GDM1 (cell line): ENCODE measurements around the gene GALNT14.
A peak's percentile ranks its signal among the peaks of the same experiment; 100 is the strongest.

Experiments
- DNase-seq: peaks from one replicate; lab custom pipeline; 2025; lab: John Stamatoyannopoulos, UW

Gene GALNT14

DNA sequence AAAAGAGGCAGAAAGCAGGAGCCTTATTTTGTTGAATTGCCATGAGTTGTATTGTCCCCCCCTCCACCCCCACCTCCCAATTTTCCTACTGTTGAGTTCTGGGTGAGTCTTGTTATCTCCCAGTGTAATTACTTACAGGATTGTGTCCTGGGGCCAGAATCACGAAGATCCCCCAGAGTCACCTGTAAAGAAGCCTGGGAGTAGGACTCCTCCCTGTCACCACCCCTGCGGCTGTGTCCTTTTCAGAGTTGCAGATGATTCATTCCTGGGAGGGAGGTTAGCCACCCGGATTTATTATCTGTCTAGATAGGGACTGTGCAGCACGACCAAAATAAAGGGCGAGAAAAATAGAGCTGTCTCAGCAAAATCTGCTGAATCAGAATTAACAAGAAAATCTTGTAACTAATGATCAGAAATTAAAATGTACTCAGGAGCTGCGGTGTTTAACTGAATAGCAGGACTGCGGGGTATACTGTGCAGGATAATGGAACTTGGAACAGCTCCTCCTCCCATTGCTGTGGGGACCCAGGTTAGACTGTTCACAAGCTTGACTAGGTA lies 249.3 kb downstream of the GALNT14 start:
- DNase-seq = no peak

DNA sequence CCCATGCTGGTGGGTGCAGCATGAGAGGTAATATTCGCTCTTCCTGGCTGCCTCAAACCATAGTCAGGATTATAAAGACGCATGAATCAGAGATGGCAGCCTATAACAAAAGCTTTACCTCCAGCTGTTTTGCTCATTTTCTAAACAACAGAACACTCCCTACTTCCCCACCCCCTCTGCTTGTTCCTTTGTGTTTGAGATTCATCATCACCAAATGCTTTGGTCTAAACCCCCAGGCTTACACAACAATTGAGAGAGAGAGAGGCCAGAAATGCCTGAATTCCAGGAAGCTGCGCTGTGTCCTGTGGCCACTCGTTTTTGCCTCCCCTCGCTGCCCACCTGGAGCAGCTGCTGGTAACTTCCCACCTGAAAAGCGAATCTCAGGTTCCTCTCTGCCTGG lies 252.2 kb downstream of the GALNT14 start:
- DNase-seq = no peak

DNA sequence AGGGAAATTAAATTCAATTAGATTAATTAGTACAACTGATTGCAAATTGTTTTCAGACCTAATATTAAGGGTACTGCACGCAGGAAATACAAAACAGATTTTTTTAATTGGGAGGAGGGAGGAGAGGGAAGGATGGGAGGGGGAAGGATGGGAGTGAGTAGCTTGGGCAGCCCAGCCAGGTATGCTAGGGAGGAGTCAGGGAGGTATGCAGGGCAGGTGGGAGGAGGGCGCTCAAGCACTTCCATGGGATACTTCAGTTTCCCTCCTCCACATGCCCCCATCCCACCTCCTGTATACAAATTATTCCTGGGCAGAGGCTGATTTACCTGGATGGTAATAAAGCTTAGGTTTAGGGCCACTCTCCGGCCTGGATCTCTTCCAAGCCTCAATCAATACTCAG lies 254.4 kb downstream of the GALNT14 start:
- no peak for DNase-seq

DNA sequence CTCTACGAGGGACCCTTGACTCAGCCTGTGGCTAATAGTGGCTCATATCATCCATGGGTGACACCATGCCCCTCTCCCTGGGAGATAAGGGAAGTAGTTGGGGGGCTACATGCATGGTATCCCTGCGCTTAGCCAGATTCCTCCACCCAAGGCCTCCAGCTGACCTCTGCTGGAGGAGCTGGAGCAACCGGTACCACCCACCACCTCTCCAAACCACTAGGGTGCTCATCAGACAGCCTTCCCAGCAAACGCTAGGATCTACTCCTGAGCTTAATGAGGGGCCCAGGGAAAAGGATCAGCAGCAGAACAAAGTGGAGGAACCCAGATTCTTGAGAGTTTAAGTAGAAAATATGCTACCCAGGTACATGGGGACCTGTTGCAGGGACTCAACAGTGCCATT lies 255.1 kb downstream of the GALNT14 start:
- no peak for DNase-seq

DNA sequence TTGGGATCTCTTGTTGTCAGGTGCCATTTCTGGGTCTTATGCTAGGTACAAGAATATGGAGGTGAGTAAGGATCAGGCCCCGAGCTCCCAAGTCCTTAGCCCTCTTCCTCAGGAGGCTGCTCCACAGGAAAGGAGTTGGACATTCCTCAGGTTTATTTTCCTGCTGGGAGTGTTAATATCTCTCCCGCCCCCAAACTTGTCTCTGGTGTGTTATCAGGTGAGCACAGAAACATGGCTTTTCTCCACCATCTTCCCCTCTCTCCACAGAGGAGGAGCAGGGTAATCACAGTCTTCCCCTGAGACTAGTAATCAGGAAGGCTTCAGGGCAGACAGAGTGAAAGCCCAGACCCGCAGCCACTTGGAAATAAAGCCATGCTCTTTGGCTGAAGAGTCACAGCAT lies 257.7 kb downstream of the GALNT14 start:
- no peak for DNase-seq

DNA sequence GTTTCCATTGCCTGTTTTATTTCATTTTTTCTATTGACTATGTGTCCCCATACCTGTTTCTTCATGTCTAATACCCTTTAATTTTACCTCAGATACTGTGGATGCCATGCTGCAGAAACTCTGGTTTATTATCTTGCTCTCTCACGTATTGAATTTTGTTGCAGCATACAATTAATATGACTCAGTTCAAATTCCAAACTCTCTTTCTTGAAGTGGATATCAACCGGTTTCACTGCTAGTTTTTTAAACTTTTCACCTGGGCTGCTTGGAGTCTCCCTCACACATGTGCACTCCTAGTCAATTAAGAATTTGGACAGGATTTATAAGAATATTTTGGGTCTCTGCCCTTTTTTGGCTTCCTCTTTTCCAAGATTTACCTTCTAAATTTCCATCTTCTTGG lies 260.4 kb downstream of the GALNT14 start:
- no peak for DNase-seq

DNA sequence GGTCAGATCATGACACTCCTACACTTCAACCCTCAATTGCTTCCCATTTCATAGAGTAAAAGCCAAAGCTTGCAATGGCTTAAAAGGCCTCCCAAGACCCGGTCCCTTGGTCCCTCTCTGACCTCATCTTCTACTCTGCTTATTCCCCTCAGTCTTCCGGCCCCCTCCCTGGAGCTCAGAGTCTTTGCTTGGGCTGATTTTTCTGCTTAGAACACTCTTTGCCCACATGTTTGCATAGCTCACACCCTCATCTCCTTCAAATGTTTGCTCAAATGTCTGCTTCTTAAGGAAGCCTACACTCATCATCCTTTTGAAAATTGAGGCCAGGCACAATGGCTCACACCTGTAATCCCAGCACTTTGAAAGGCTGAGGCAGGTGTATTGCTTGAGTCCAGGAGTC lies 265.4 kb downstream of the GALNT14 start:
- DNase-seq = no peak

DNA sequence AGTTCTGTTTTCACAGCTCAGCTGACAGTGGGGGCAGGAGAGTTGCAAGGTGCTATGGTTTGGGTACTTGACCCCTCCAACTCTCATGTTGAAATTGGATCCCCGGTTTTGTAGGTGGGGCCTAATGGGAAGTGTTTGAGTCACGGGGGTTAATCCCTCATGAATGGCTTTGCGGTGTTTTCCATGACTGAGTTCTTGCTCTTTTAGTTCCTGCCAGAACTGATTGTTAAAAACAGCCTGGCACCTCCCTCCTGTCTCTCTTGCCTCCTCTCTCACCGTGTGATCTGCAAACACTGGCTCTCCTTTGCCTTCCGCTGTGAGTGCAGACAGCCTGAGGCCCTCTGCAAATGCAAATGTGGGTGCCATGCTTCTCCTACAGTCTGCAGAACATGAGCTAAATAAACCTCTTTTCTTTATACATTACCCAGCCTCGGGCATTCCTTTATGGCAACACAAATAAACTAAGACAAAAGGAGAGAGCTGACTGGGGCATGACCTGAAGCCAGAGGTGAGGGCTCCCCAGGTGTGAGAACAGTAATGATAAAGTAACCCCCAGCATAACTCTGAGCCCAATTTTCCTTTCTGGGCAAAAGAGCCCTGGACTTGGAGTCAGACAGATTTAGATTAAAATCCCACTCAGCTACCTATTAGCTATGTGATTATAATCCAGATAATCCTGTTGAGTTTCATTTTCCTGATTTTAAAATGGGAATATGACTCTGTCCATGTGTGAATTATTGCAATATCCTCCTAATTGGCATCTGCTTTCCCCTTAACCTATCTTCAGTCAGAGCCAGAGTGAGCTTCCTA lies 266.1 kb downstream of the GALNT14 start:
- DNase-seq = no peak

DNA sequence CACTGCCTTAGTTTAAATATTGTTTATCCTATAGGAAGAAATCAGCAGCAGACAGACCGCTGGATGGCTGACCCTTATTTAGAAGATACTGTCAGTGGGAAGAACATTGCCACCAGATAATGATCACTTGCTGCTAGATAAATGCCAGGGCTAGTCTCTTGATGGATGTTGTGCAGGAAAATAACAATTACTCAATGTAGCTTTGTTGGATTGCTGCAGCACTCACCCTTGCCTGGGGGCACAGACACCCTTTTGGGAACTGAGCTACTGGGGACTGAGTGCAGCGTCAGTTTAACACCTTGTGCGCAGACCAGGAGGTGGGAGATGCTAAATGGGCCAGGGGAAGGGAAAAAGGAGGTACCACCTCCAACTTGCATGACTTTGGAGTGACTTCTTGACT lies 266.8 kb downstream of the GALNT14 start:
- no peak for DNase-seq

DNA sequence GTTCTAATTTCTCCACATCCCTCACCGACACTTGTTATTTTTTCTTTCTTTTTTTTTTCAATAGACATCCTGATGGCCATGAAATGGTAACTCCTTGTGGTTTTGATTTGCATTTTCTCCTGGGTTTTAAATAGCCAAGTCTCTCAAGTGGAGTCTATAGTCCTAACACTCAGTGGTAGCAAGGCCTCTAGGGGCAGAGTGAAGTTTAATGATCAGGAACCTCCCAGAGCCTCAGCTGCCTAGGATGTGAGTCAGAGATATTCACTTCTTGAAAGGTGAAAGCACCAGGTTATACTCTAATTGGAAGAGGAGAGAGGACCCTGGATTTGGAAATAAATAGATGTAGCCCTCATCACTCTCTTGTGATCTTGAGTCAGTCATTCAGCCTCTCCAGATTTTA lies 268.3 kb downstream of the GALNT14 start:
- DNase-seq = no peak

DNA sequence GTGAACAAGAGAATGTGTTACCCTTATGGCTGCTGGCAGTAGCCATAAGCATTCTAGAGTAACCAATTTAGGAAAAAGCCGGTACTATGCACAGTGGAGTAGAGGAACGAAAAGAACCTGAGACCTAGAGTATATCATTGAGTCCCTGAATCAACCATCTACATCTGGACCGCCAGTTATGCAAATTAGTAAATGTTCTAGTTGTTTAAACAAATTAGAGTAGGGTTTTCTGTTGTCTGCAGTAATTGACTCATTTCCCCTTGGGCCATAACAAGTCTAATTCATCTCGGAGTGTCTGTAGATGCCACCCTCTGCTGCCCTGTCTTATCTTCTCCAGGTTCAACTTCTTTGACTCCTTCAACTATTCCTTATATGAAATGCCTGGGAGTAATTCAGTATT lies 270.9 kb downstream of the GALNT14 start:
- DNase-seq = no peak

DNA sequence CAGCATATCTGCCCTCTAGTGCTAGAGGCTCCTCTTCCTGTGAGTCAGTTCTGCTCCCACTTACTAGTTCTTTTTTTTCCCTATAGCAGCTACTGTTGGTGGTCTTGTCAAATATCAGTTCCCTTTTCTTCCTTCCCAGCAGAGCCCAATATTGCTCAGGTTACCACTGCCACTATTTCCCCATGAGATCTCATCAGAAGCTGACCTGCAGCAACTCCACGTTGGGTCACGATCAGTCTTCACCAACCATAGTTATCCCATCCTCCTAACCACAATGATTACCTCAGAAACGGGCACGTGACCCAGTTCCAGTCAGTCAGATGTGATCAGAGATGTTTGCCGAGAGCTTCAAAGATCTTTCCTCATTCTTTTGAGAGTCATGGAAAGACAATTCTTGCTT lies 271.3 kb downstream of the GALNT14 start:
- no peak for DNase-seq

DNA sequence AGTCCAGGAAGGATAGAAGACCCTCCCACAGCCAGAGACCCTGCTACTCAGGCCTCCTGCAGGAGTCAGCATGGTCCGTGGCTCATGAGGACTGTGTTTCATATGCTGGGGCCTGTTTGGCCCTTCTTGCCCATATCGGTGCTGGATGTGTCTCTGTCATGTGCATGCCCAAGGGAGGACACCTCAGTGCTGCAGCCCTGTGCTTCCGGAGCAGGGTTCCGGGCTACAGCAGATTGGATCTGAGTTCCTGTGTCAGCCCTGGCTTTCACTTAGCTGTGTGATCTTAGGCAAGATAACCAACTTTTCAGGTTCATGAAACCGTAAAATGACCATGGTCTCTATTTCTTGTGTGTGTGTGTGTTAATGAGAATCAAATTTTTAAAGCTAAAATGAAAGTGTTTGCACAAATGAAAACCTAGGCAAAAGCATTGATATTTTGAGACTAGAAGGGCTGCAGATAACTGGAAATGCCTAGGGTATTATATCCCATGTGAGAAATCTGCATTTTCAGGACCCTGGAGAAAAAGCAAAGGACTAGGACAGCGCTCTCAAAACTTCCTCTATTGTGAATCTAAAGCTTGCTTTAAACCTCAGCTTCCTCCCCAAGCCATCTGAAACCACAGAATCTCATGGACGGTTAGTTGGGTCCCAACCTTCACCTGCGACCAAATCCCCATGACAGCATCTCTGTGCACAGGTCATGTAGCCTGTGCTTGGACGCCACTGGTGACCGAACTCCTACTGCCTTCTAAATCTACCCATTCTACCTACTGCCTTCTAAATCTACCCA lies 272.2 kb downstream of the GALNT14 start:
- DNase-seq = peak; percentile 3

DNA sequence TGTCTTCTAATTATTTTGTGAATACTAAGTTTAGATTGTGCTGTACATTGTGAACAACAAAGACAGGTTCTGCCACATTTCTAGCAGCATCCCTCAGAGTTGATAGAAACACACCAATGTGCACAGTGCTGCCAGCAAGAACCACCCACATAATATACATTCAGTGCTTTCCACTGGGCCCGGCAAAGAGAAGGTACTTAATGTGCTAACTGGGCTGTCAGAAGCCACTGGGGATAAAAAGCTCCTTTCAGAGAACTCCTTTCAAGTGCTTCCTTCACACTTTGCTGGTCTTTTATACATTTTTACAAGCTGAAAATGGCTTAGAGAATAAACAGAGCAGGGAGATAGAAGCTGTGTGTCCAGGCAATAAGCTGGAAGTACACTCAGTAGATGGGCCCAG lies 273.0 kb downstream of the GALNT14 start:
- no peak for DNase-seq

DNA sequence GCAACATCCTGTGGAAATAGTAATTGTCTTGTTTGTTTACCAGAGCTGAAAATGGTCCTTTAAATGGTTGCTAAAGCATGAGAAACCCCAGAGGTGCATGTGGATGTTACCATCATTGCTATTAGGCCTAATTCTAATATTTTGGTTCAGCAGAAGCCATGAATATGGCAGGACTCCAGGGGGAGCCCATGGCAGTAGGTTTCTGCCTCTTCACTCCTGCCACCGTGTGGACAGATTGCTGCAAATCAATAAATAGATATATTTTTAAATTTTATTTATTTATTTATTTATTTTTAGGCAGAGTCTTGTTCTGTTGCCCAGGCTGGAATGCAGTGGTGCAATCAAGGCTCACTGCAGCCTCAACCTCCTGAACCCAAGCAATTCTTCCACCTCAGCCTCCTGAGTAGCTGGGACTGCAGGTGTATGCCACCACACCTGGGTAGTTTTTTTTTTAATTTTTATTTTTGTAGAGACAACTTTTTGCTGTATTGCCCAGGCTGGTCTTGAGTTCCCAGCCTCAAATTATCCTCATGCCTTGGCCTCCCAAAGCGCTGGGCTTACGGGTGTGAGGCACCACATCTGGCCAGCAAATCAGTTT lies 276.1 kb downstream of the GALNT14 start:
- DNase-seq = peak; percentile 2

DNA sequence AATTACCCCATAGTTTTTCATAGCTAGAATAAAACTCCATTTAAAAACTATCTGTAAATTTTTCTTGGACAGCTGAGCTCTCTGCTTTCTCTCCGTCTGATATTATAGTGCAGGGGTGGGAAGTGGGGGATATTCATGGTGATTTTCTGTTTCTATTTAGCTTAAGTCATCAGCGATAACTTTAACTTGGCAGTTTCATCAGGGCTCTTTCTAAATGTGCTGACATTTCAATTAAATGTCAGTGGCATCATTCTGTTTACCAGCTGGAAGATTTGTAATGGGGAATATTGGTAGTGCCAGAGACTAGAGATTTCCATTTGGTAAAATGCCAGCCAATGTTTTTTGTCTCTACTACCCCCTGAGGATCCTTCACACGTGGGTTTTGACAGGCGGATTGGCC lies 277.5 kb downstream of the GALNT14 start:
- DNase-seq = no peak
